ENCODE data around the gene NEK7. TPM values are rescaled to one million over a fixed set of nuclear protein-coding genes. Genes with fewer than 3 reads are reported as not detected.

The NEK7 gene
- total RNA-seq, 4 donors from 2014 or later, result 50.4 to 71.6 (median 57.3) TPM

DNA sequence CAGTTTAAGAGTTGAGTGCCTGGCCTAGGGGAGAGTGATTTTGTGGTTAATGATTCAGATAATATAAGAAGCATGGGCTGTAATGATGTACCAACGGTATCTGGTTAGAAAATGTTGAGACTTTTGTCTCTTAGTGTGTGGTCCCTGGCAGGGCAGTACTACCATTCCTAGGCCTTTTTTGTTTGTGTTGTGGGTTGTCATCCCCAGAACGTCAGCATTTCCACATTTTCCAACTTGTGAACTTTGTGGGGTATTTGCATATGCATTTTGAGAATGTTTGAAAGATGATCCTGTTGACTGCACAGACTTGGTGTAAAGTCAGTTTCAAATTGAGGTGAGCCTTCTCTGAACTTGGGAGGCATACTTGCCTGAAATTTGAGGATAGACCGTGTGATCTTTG lies 11.4 kb downstream of the NEK7 start:
- no peak for TF ChIP-seq POLR2A (IDR thresholded peaks at IDR 0.05)
- TF ChIP-seq, protein P1, sequence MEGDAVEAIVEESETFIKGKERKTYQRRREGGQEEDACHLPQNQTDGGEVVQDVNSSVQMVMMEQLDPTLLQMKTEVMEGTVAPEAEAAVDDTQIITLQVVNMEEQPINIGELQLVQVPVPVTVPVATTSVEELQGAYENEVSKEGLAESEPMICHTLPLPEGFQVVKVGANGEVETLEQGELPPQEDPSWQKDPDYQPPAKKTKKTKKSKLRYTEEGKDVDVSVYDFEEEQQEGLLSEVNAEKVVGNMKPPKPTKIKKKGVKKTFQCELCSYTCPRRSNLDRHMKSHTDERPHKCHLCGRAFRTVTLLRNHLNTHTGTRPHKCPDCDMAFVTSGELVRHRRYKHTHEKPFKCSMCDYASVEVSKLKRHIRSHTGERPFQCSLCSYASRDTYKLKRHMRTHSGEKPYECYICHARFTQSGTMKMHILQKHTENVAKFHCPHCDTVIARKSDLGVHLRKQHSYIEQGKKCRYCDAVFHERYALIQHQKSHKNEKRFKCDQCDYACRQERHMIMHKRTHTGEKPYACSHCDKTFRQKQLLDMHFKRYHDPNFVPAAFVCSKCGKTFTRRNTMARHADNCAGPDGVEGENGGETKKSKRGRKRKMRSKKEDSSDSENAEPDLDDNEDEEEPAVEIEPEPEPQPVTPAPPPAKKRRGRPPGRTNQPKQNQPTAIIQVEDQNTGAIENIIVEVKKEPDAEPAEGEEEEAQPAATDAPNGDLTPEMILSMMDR (IDR thresholded peaks at IDR 0.05), result no peak
- no peak overlapping the region for H3K4me3 ChIP-seq (ENCODE audit: low read depth, poor library complexity, severe bottlenecking)
- intact Hi-C loops (cut with DNase I; ENCODE audit: low total_unique reads), result no loop called here
- no peak for DNase-seq (ENCODE audit: low spot score in 2 of 2)
- WGBS, 2 donors, result 70 to 73% methylated on average over 3 of the region's 3 CpGs

DNA sequence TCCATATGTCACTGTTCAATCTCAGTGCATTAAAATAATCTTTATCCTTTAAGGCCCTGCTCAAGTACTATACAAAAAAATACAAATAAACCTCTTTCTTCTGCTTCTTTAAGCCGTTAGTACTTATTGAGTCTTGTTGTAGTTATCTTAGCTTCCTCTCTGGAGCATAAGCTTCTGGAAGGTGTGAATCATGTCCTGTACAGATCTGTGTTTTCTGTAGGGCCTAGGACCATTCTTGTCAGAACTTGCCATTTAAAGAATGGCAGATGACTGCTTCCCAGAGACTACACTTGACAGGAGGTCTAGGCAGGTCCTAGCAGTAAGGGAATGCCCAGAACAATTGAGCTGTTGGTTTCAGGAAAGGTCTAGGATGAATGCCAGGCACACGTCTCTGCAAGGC lies 12.9 kb downstream of the NEK7 start:
- DNase-seq (ENCODE audit: low spot score in 2 of 2), result no peak
- intact Hi-C loops (cut with DNase I; ENCODE audit: low total_unique reads), result loop anchor here (10.0 kb wide), 1 partner anchor 75 kb away; no protein-coding TSS in a partner anchor
- no peak for TF ChIP-seq POLR2A (IDR thresholded peaks at IDR 0.05)
- WGBS, 2 donors, result 50 to 66% methylated on average over 2 of the region's 2 CpGs
- H3K4me3 ChIP-seq (ENCODE audit: low read depth, poor library complexity, severe bottlenecking), result no peak overlapping the region

DNA sequence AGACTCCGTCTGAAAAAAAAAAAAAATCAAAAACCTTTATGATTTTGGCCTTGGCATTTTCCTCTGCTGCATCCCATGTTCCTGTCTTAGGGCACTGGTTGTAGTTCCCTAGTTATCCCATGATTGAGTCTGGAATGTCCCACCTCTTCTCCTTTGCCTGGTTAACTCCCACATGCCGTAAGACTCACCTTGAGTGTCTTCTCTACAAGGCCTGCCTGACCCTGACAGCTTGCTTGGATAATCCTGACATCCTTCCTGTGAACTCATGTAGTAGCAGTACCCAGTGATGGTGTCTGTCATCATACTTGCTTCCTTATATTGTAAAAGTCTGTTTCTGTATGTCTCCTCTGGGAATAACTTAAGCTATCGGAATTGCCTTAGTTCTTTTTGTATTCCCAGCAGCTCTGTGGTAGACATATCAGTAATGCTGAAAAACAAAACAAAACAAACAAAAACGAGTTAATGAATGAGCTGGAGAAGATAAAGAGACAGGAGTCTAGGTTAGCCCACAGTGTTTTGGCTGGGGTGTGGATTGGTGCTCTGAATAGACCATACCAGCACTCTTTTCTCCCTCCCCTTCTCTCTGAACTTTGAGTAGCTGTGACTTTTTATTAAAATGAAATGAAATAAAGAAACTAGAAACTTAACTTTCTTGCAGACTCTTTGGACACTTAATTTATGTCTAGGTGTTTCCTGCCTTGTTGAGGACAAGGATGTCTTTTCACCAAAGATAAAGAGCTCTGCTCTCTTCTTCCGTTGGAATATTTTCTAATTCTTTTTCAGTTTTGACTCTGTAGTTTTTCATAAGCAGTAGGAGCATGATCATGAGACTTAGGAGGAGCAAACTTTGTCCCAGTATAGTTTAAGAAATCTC lies 15.1 kb downstream of the NEK7 start:
- 65 to 74% methylated on average over 5 of the region's 5 CpGs for WGBS, 2 donors
- no peak overlapping the region for H3K4me3 ChIP-seq (ENCODE audit: low read depth, poor library complexity, severe bottlenecking)
- TF ChIP-seq POLR2A (IDR thresholded peaks at IDR 0.05), result no peak
- TF ChIP-seq, protein P1 (IDR thresholded peaks at IDR 0.05), result no peak
- no peak for DNase-seq (ENCODE audit: low spot score in 2 of 2)
- intact Hi-C loops (cut with DNase I; ENCODE audit: low total_unique reads), result loop anchor here (10.0 kb wide), 1 partner anchor 73 kb away; no protein-coding TSS in a partner anchor

DNA sequence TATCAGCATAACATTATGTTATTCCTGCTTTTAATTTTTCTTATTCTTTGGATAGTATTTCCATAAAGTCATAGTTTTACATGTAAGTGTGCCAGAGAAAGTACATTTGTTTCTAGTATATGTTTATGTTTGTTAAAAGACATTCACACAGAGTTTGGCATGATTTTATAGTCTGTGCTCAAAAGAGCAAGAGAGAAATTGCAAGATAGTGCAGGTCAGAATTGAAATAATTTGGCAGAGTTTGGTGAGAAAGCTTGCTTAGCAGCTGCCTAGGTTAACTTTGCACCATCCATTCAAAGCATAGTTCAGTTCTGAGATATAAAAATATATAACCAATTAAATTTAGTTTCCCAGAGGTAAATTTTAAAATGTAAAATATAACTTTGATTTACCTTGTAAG lies 17.0 kb downstream of the NEK7 start:
- TF ChIP-seq, protein P1 (IDR thresholded peaks at IDR 0.05), result no peak
- TF ChIP-seq POLR2A (IDR thresholded peaks at IDR 0.05), result no peak
- intact Hi-C loops (cut with DNase I; ENCODE audit: low total_unique reads), result loop anchor here (10.0 kb wide), 1 partner anchor 71 kb away; no protein-coding TSS in a partner anchor
- no peak overlapping the region for H3K4me3 ChIP-seq (ENCODE audit: low read depth, poor library complexity, severe bottlenecking)
- DNase-seq (ENCODE audit: low spot score in 2 of 2), result no peak

DNA sequence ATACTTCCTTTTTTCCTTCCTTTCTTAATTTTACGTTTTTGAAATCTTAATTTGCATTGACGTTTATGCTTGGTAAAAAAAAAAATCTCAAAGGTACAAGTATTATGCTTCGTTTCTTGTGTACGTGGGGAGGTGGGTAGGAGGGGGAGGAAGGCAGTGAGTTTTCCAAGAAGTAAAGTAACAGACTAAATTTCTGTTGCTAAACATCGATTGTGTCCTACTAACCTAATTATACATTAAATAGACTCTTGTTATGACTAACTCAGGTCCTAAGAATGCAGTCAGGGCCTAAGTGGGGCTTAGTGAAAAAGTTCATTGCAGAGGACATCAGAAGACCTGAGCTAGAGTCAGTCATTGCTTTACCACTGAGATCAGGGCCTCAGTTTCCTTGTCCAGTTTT lies 17.5 kb downstream of the NEK7 start:
- H3K4me3 ChIP-seq (ENCODE audit: low read depth, poor library complexity, severe bottlenecking), result no peak overlapping the region
- WGBS, 2 donors, result 44 to 57% methylated on average over 5 of the region's 5 CpGs
- DNase-seq (ENCODE audit: low spot score in 2 of 2), result no peak
- TF ChIP-seq, protein P1 (IDR thresholded peaks at IDR 0.05), result no peak
- TF ChIP-seq POLR2A (IDR thresholded peaks at IDR 0.05), result no peak
- intact Hi-C loops (cut with DNase I; ENCODE audit: low total_unique reads), result loop anchor here (10.0 kb wide), 1 partner anchor 71 kb away; no protein-coding TSS in a partner anchor

DNA sequence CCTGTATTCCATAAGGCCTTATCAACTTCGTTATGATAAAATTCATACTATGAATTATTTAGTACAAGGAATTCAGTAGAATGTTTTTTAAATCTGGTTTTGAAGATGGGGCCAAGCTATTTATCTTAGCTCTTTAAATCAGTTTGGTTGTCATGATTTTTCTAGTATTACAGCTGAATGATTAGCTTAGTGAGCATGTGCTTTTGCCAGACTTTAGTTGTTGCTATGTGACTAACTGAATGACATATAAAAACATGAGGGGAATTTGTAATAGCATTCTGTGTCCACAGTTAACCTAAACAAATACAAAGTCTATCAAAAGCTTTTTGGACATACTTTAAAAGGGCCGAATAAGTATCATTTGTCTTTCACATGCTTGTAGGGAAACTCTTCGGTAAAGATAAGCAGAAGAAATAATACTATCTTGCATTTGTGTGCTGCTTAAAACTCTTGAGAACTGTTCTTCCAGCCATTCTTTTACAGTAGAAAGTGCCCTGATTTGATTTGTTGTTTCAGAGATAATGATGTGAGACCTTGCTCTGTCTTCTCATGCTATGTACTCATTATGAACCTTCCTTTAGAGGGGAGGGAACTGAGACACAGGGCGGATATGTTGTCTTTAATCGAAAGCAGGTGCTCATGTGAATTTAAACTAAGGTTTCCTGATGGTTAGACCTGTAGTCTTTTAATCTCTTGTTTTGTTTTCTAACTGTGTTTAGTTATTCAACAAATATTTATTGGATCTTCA lies 18.8 kb downstream of the NEK7 start:
- intact Hi-C loops (cut with DNase I; ENCODE audit: low total_unique reads), result loop anchor here (10.0 kb wide), 1 partner anchor 69 kb away; no protein-coding TSS in a partner anchor
- 49 to 69% methylated on average over 5 of the region's 5 CpGs for WGBS, 2 donors

More for the DNA sequence above, 18.8 kb downstream of the NEK7 start:
- TF ChIP-seq, protein P1 (IDR thresholded peaks at IDR 0.05), result no peak
- TF ChIP-seq POLR2A (IDR thresholded peaks at IDR 0.05), result no peak
- DNase-seq (ENCODE audit: low spot score in 2 of 2), result no peak
- no peak overlapping the region for H3K4me3 ChIP-seq (ENCODE audit: low read depth, poor library complexity, severe bottlenecking)

Data from lower leg skin (tissue), 4 donors.